Measurements from ENCODE around the gene DCST2. TPM values are rescaled to one million over a fixed set of nuclear protein-coding genes. Genes with fewer than 3 reads are reported as not detected.
A peak's percentile ranks its signal among the peaks of the same experiment; 100 is the strongest.

DCST2 gene
- total and polyA plus RNA-seq, 2 of the 8 experiments (the other 6 are each of a cell fraction or from before 2014, with no cell fraction given), result 0.43 to 2.1 TPM

GRCh38 chr1:155080312-155081228 lies 47.0 kb upstream of the DCST2 start (continued):
- TF ChIP-seq SIRT6 (IDR thresholded peaks at IDR 0.05; ENCODE audit: low read length), result no peak
- TF ChIP-seq POU5F1 (IDR thresholded peaks at IDR 0.05; ENCODE audit: low read depth, low read length), result no peak
- no peak; the same call in none of the 2 replicates for TF ChIP-seq CREB1 (IDR thresholded peaks at IDR 0.05)
- TF ChIP-seq SP4 (IDR thresholded peaks at IDR 0.05; ENCODE audit: low read length), result peak; percentile 97
- no peak for TF ChIP-seq RAD21 (IDR thresholded peaks at IDR 0.05 in 1 of 2, conservative IDR thresholded peaks at IDR 0.05 in 1 of 2; ENCODE audit: low read depth in 2 of 2, low read length in 2 of 2)
- TF ChIP-seq ATF3 (IDR thresholded peaks at IDR 0.05; ENCODE audit: insufficient read depth, low read depth, low read length), result peak; percentile 100
- TF ChIP-seq CTBP2 (IDR thresholded peaks at IDR 0.05; ENCODE audit: borderline replicate concordance, insufficient read depth, insufficient read length, low read length), result no peak
- no peak for TF ChIP-seq SAP30 (IDR thresholded peaks at IDR 0.05; ENCODE audit: insufficient read depth, insufficient replicate concordance, low read length)
- no peak for TF ChIP-seq TEAD4 (IDR thresholded peaks at IDR 0.05; ENCODE audit: low read depth, low read length)
- TF ChIP-seq RNF2 (IDR thresholded peaks at IDR 0.05; ENCODE audit: borderline replicate concordance, low read depth, low read length, missing control alignments, poor library complexity, severe bottlenecking), result no peak
- no peak for TF ChIP-seq ZNF274 (IDR thresholded peaks at IDR 0.05; ENCODE audit: borderline replicate concordance, extremely low read depth, low read length)
- TF ChIP-seq CEBPB (IDR thresholded peaks at IDR 0.05; ENCODE audit: low read depth, low read length), result no peak
- no peak for TF ChIP-seq SP2 (IDR thresholded peaks at IDR 0.05; ENCODE audit: low read length)
- no peak for TF ChIP-seq FOSL1 (IDR thresholded peaks at IDR 0.05; ENCODE audit: insufficient read depth, low read depth, low read length)
- TF ChIP-seq EGR1 (IDR thresholded peaks at IDR 0.05; ENCODE audit: borderline replicate concordance, low read depth, low read length), result no peak
- peak in 1 of 2 experiments; percentile 55; a peak in 1 of 3 replicates for TF ChIP-seq POLR2A (IDR thresholded peaks at IDR 0.05; ENCODE audit: control extremely low read depth in 1 of 2, low read depth in 2 of 2, low read length in 2 of 2)
- TF ChIP-seq BCL11A (IDR thresholded peaks at IDR 0.05; ENCODE audit: low read depth in 2 of 2, low read length in 2 of 2), result no peak
- no peak for TF ChIP-seq RXRA (IDR thresholded peaks at IDR 0.05; ENCODE audit: insufficient read depth, low read depth, low read length)
- TF ChIP-seq BACH1 (IDR thresholded peaks at IDR 0.05; ENCODE audit: low read length), result no peak
- no peak for TF ChIP-seq SRF (IDR thresholded peaks at IDR 0.05; ENCODE audit: low read depth, low read length)
- no peak for TF ChIP-seq GABPA (IDR thresholded peaks at IDR 0.05; ENCODE audit: borderline replicate concordance, insufficient read depth, low read length)
- TF ChIP-seq SUZ12 (IDR thresholded peaks at IDR 0.05; ENCODE audit: low read length), result no peak
- TF ChIP-seq CBX8 (IDR thresholded peaks at IDR 0.05; ENCODE audit: borderline replicate concordance, low read depth, low read length), result no peak
- TF ChIP-seq TBP (IDR thresholded peaks at IDR 0.05; ENCODE audit: low read depth, low read length), result no peak

Data from H1 (cell line).